ENCODE results near the gene DRG2. TPM values are rescaled to one million over a fixed set of nuclear protein-coding genes. Genes with fewer than 3 reads are reported as not detected.

Gene DRG2
- polyA plus RNA-seq, 1 experiment = 36.4 TPM

GRCh38 chr17:18140648-18141047, 52.9 kb downstream of the DRG2 start:
- Histone ChIP-seq H3K4me3 (ENCODE audit: low read depth, low read length) (no peak overlapping the region), H3K36me3 (ENCODE audit: control insufficient read depth, insufficient read depth, low read length) (no peaks in the 10 kb centered on the region), H3K27me3 (ENCODE audit: control insufficient read depth, insufficient read depth, low read length) (peaks cover 1% of the 10 kb centered on the region; the same call in 1 of the 2 replicates)
- POLR2A ChIA-PET = no interaction called here
- DNase-seq (ENCODE audit: low read depth) = no peak
- no peak for TF ChIP-seq CTCF (IDR thresholded peaks at IDR 0.05; ENCODE audit: insufficient read depth, low read depth, low read length)
- CTCF ChIA-PET = interaction anchor here (0.6 to 4.1 kb wide), 8 partner anchors 13 to 76 kb away, joined by 3 to 19 read pairs (median 4); partner anchors contain the start of gene ALKBH5

- peak; percentile 58 for TF ChIP-seq CTCF (IDR thresholded peaks at IDR 0.05; ENCODE audit: insufficient read depth, low read depth, low read length)
- CTCF ChIA-PET = interaction anchor here (0.6 to 4.1 kb wide), 13 partner anchors 9 to 179 kb away, joined by 3 to 19 read pairs (median 4); no protein-coding TSS in a partner anchor
- H3K27me3 ChIP-seq (ENCODE audit: control insufficient read depth, insufficient read depth, low read length) = 0 out of 2 replicates have a peak, but pooled peaks cover 1% of the 10 kb centered on the region
- H3K36me3 ChIP-seq (ENCODE audit: control insufficient read depth, insufficient read depth, low read length) = no peaks in the 10 kb centered on the region
- POLR2A ChIA-PET = no interaction called here
- no peak for DNase-seq (ENCODE audit: low read depth)
- H3K4me3 ChIP-seq (ENCODE audit: low read depth, low read length) = no peak overlapping the region
These were observed 53.6 kb downstream of the DRG2 start for GRCh38 chr17:18141210-18141803.

- CTCF ChIA-PET = interaction anchor here (0.7 to 2.3 kb wide), 10 partner anchors 10 to 87 kb away, joined by 3 to 9 read pairs (median 4); no protein-coding TSS in a partner anchor
- Histone ChIP-seq H3K27me3 (ENCODE audit: control insufficient read depth, insufficient read depth, low read length) (0 out of 2 replicates have a peak, but pooled peaks cover 1% of the 10 kb centered on the region), H3K36me3 (ENCODE audit: control insufficient read depth, insufficient read depth, low read length) (no peaks in the 10 kb centered on the region), H3K4me3 (ENCODE audit: low read depth, low read length) (no peak overlapping the region)
- TF ChIP-seq CTCF (IDR thresholded peaks at IDR 0.05; ENCODE audit: insufficient read depth, low read depth, low read length) = no peak
- POLR2A ChIA-PET = no interaction called here
- no peak for DNase-seq (ENCODE audit: low read depth)
These were observed 54.7 kb downstream of the DRG2 start for GRCh38 chr17:18142417-18142816.

- POLR2A ChIA-PET = no interaction called here
- no peak for DNase-seq (ENCODE audit: low read depth)
- no peaks in the 10 kb centered on the region for H3K36me3 ChIP-seq (ENCODE audit: control insufficient read depth, insufficient read depth, low read length)
- TF ChIP-seq CTCF (IDR thresholded peaks at IDR 0.05; ENCODE audit: insufficient read depth, low read depth, low read length) = peak; percentile 39
- H3K4me3 ChIP-seq (ENCODE audit: low read depth, low read length) = no peak overlapping the region
- CTCF ChIA-PET = interaction anchor here (0.7 to 2.3 kb wide), 7 partner anchors 10 to 83 kb away, joined by 3 to 9 read pairs (median 5); no protein-coding TSS in a partner anchor
- no peaks in the 10 kb centered on the region for H3K27me3 ChIP-seq (ENCODE audit: control insufficient read depth, insufficient read depth, low read length)
These were observed 55.5 kb downstream of the DRG2 start for GRCh38 chr17:18143044-18143936.

GRCh38 chr17:18144261-18144660, 56.5 kb downstream of the DRG2 start:
- ChIA-PET CTCF (interaction anchor here (0.8 to 2.3 kb wide), 2 partner anchors 11 to 46 kb away, joined by 3 to 9 read pairs; no protein-coding TSS in a partner anchor), POLR2A (no interaction called here)
- no peaks in the 10 kb centered on the region for H3K27me3 ChIP-seq (ENCODE audit: control insufficient read depth, insufficient read depth, low read length)
- no peak for DNase-seq (ENCODE audit: low read depth)
- no peak for TF ChIP-seq CTCF (IDR thresholded peaks at IDR 0.05; ENCODE audit: insufficient read depth, low read depth, low read length)
- H3K36me3 ChIP-seq (ENCODE audit: control insufficient read depth, insufficient read depth, low read length) = no peaks in the 10 kb centered on the region
- H3K4me3 ChIP-seq (ENCODE audit: low read depth, low read length) = no peak overlapping the region
